Measurements from ENCODE around the gene CLEC2D. TPM values are rescaled to one million over a fixed set of nuclear protein-coding genes. Genes with fewer than 3 reads are reported as not detected.
"Not testable (repeated sequence)": the region's sequence is repeated elsewhere in the genome, so short reads cannot be mapped to it uniquely, and the experiment has no call there.

The CLEC2D gene
- total RNA-seq, 1 donor from 2014 or later = 492 TPM

GRCh38 chr12:9685366-9685765, 15.9 kb downstream of the CLEC2D start:
- CTCF ChIA-PET; H3K27me3 Mint-ChIP-seq; DNase-seq; H3K4me3 Mint-ChIP-seq; intact Hi-C loops (cut with micrococcal nuclease): not testable (repeated sequence)
- POLR2A ChIA-PET = interaction anchor here (0.5 to 5.4 kb wide), 7 partner anchors 11 to 37 kb away, joined by 3 to 41 read pairs (median 12); partner anchors contain the start of gene CLEC2D
- Mint-ChIP-seq H3K36me3 (ENCODE audit: low read depth) (peaks cover 90% of the 10 kb centered on the region), H3K9me3 (peaks cover 25% of the 10 kb centered on the region), H3K27ac (peak overlapping the region; percentile 70), H3K4me1 (peaks cover 66% of the 10 kb centered on the region)
- peak; percentile 65 for ATAC-seq (ENCODE audit: low read depth)

DNA sequence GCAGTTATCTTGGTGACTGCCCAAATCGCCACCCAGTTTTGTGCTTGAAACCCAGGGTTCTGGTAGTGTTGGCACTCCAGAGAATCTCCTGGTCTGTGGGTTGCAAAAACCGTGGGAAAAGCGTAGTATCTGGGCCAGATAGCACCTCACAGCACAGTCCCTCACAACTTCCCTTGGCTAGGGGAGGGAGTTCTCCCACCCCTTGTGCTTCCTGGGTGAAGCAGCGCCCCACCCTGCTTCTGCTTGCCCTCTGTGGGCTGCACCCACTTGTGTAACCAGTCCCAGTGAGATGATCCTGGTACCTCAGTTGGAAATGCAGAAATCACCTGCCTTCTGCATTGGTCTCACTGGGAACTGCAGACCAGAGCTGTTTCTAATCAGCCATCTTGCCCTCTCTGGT, 16.4 kb downstream of the CLEC2D start:
- no peak for TF ChIP-seq CTCF (IDR thresholded peaks at IDR 0.05)
- Mint-ChIP-seq H3K36me3 (ENCODE audit: low read depth) (peaks cover 90% of the 10 kb centered on the region), H3K9me3 (peaks cover 22% of the 10 kb centered on the region), H3K27ac (peak overlapping the region; percentile 70), H3K4me1 (peaks cover 64% of the 10 kb centered on the region), H3K4me3 (peak overlapping the region; percentile 11), H3K27me3 (no peaks in the 10 kb centered on the region)
- DNase-seq (no peak), ATAC-seq (ENCODE audit: low read depth) (peak; percentile 5)
- CTCF ChIA-PET = no interaction called here
- intact Hi-C loops (cut with micrococcal nuclease) = loop anchor here (1.0 to 2.0 kb wide), 2 partner anchors 8 to 13 kb away; no protein-coding TSS in a partner anchor
- POLR2A ChIA-PET = interaction anchor here (1.3 to 5.4 kb wide), 7 partner anchors 12 to 38 kb away, joined by 4 to 41 read pairs (median 18); partner anchors contain the start of gene CLEC2D

- no peak overlapping the region for H3K27ac Mint-ChIP-seq
- no peak overlapping the region for H3K4me3 Mint-ChIP-seq
- ChIA-PET CTCF (interaction anchor here (0.7 to 1.7 kb wide), 9 partner anchors 17 to 112 kb away, joined by 3 to 5 read pairs (median 4); no protein-coding TSS in a partner anchor), POLR2A (interaction anchor here (0.6 to 5.4 kb wide), 14 partner anchors 8 to 343 kb away, joined by 3 to 41 read pairs (median 9); partner anchors contain the start of gene CLEC2D)
- intact Hi-C loops (cut with micrococcal nuclease) = loop anchor here (1.0 to 2.0 kb wide), 2 partner anchors 8 to 14 kb away; no protein-coding TSS in a partner anchor
- ATAC-seq (ENCODE audit: low read depth) = peak; percentile 29
- peaks cover 18% of the 10 kb centered on the region for H3K9me3 Mint-ChIP-seq
- TF ChIP-seq CTCF (IDR thresholded peaks at IDR 0.05) = no peak
- H3K27me3 Mint-ChIP-seq = no peaks in the 10 kb centered on the region
- peaks cover 93% of the 10 kb centered on the region for H3K36me3 Mint-ChIP-seq (ENCODE audit: low read depth)
- no peak for DNase-seq
- peaks cover 61% of the 10 kb centered on the region for H3K4me1 Mint-ChIP-seq
These were observed 17.7 kb downstream of the CLEC2D start for GRCh38 chr12:9687228-9687627.

- intact Hi-C loops (cut with micrococcal nuclease) = no loop called here
- ATAC-seq (ENCODE audit: low read depth) = no peak
- Mint-ChIP-seq H3K27me3 (no peaks in the 10 kb centered on the region), H3K9me3 (peaks cover 15% of the 10 kb centered on the region), H3K27ac (peak overlapping the region; percentile 37), H3K36me3 (ENCODE audit: low read depth) (peaks cover 93% of the 10 kb centered on the region), H3K4me1 (peaks cover 49% of the 10 kb centered on the region), H3K4me3 (no peak overlapping the region)
- POLR2A ChIA-PET = interaction anchor here (1.1 to 1.8 kb wide), 3 partner anchors 13 to 58 kb away, joined by 3 to 4 read pairs (median 4); no protein-coding TSS in a partner anchor
- TF ChIP-seq CTCF (IDR thresholded peaks at IDR 0.05) = no peak
- DNase-seq = no peak
- CTCF ChIA-PET = interaction anchor here (2.0 kb wide), 2 partner anchors 15 to 58 kb away, joined by 8 read pairs; no protein-coding TSS in a partner anchor
These were observed 23.4 kb downstream of the CLEC2D start for GRCh38 chr12:9692909-9693308.

GRCh38 chr12:9694241-9694640, 24.7 kb downstream of the CLEC2D start:
- ChIA-PET POLR2A (interaction anchor here (0.6 to 1.8 kb wide), 5 partner anchors 11 to 60 kb away, joined by 3 to 8 read pairs (median 4); partner anchors contain the start of gene CLEC2D), CTCF (interaction anchor here (2.0 kb wide), 2 partner anchors 14 to 59 kb away, joined by 8 read pairs; no protein-coding TSS in a partner anchor)
- H3K27ac Mint-ChIP-seq = peak overlapping the region; percentile 41
- DNase-seq = no peak
- H3K4me1 Mint-ChIP-seq = peaks cover 52% of the 10 kb centered on the region
- intact Hi-C loops (cut with micrococcal nuclease) = no loop called here
- H3K9me3 Mint-ChIP-seq = peaks cover 11% of the 10 kb centered on the region
- peaks cover 85% of the 10 kb centered on the region for H3K36me3 Mint-ChIP-seq (ENCODE audit: low read depth)
- no peak for TF ChIP-seq CTCF (IDR thresholded peaks at IDR 0.05)
- H3K27me3 Mint-ChIP-seq = no peaks in the 10 kb centered on the region
- ATAC-seq (ENCODE audit: low read depth) = no peak
- no peak overlapping the region for H3K4me3 Mint-ChIP-seq

DNA sequence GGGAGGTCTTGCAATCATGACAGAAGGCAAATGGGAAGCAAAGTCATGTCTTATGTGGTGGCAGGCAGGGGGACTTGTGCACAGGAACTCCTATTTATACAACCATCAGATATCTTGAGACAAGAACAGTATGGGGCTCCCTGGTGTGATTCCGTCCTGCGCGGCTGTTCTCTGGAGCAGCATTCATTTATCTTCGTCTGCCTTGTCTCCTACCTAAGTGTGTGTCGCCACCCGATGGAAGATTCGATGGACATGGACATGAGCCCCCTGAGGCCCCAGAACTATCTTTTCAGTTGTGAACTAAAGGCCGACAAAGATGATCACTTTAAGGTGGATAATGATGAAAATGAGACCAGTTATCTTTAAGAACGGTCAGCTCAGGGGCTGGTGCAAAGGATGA, 25.6 kb downstream of the CLEC2D start:
- not testable (repeated sequence) for H3K27me3 Mint-ChIP-seq; H3K4me3 Mint-ChIP-seq; DNase-seq; H3K9me3 Mint-ChIP-seq; ATAC-seq (ENCODE audit: low read depth)
- POLR2A ChIA-PET = interaction anchor here (1.0 kb wide), 1 partner anchor 19 kb away, joined by 3 read pairs; no protein-coding TSS in a partner anchor
- CTCF ChIA-PET = interaction anchor here (0.6 kb wide), 1 partner anchor 61 kb away, joined by 3 read pairs; no protein-coding TSS in a partner anchor
- H3K27ac Mint-ChIP-seq = peak overlapping the region; percentile 69
- peaks cover 59% of the 10 kb centered on the region for H3K4me1 Mint-ChIP-seq
- H3K36me3 Mint-ChIP-seq (ENCODE audit: low read depth) = peaks cover 78% of the 10 kb centered on the region
- intact Hi-C loops (cut with micrococcal nuclease) = loop anchor here (1.0 kb wide), 1 partner anchor 8 kb away; no protein-coding TSS in a partner anchor

GRCh38 chr12:9695661-9696060, 26.1 kb downstream of the CLEC2D start:
- not testable (repeated sequence) for DNase-seq; ATAC-seq (ENCODE audit: low read depth); H3K9me3 Mint-ChIP-seq; H3K27me3 Mint-ChIP-seq
- H3K4me1 Mint-ChIP-seq = peaks cover 64% of the 10 kb centered on the region
- H3K36me3 Mint-ChIP-seq (ENCODE audit: low read depth) = peaks cover 75% of the 10 kb centered on the region
- ChIA-PET CTCF (interaction anchor here (0.6 kb wide), 1 partner anchor 61 kb away, joined by 3 read pairs; no protein-coding TSS in a partner anchor), POLR2A (interaction anchor here (1.0 kb wide), 1 partner anchor 20 kb away, joined by 3 read pairs; no protein-coding TSS in a partner anchor)
- H3K27ac Mint-ChIP-seq = peak overlapping the region; percentile 69
- intact Hi-C loops (cut with micrococcal nuclease) = loop anchor here (1.0 kb wide), 1 partner anchor 8 kb away; no protein-coding TSS in a partner anchor
- peak overlapping the region; percentile 39 for H3K4me3 Mint-ChIP-seq

Measured in activated B cell treated with CpG ODN at 0.5 μM for 24 hours (primary cell).